ENCODE data around the gene CAMKK1. TPM values are rescaled to one million over a fixed set of nuclear protein-coding genes. Genes with fewer than 3 reads are reported as not detected.

Gene CAMKK1
- polyA plus RNA-seq, 1 of the 3 experiments (the other 2 are of a cell fraction): 6.8 TPM

DNA sequence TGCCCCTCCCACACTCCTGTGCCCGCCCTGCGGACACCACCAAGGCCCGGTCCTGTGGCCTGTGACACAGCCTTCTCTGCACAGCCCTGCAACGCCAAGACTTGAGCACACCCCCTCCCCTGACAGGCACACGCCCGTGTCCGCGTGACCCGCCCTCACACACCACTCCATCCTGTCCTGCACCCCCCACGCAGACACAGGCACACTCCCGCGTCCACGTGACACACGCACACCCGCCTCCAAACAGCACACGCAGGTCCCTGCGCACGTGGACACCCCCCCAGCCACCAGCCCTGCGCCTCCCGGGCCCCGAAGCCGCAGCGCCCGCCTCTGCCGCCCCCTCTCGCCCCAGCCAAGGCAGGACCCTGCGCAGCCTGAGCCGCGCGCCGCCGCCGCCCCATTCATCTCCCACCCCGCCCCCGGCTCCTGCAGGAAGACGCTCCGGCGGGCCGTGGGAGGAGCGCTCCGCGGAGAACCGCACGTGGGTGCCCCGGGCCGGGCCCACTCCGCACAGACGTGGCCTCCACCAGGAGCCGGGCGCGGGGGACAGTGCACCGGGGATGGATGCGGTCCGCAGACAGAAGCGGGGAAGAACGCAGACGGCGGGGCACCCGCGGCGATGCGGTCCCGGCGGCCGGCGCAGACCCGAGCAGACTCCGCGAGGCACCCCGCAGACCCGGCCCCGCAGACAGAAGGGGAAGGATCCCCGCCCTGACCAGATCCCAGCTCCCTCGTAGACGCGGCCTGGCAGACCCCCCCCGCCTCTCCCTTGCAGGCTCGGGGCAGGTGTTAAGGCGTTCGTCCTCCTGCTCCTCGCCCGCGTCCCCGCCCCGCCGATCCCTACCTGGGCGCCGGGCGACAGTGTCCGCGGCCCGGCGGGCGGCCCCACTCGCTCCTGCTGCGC, 506 bp downstream of the CAMKK1 start:
- Histone ChIP-seq H3F3A (replicated peaks; ENCODE audit: insufficient read depth) (peaks cover 19% of the 10 kb centered on the region), H3K79me2 (ENCODE audit: insufficient read depth) (peaks cover 18% of the 10 kb centered on the region; the same call in 1 of the 2 replicates), H4K20me1 (ENCODE audit: insufficient read depth) (no peaks in the 10 kb centered on the region), H3K4me2 (peak overlapping the region; percentile 96), H3K9ac (peak overlapping the region; percentile 69), H3K4me3 (ENCODE audit: low read depth in 2 of 2, low read length in 1 of 2) (peak overlapping the region; percentile 70 to 74), H3K27me3 (ENCODE audit: insufficient read depth) (no peaks in the 10 kb centered on the region), H3K9me2 (no peaks in the 10 kb centered on the region), H2AFZ (ENCODE audit: low read depth) (peak overlapping the region; percentile 85), H3K27ac (ENCODE audit: low read depth in 2 of 2, low read length in 1 of 2) (no peak overlapping the region; a peak in 1 of 4 replicates), H3K4me1 (ENCODE audit: control insufficient read depth in 1 of 2, insufficient read depth in 2 of 2, low read depth in 1 of 2, low read length in 1 of 2) (peaks cover 9 to 39% of the 10 kb centered on the region in 2 experiments; a peak in 3 of 4 replicates), H3K36me3 (replicated peaks in 1 of 2; ENCODE audit: control insufficient read depth in 1 of 2, insufficient read depth in 2 of 2, low read length in 1 of 2) (no peaks in the 10 kb centered on the region), H3K9me3 (no peaks in the 10 kb centered on the region)
- WGBS (ENCODE audit: low lambda C conversion rate): 13% methylated on average over 8 of the region's 96 CpGs
- ChIA-PET CTCF (interaction anchor here (1.0 to 1.7 kb wide), 4 partner anchors 12 to 183 kb away, joined by 3 to 10 read pairs (median 3); partner anchors contain the start of gene NCBP3), POLR2A (no interaction called here)
- peak; percentile 86 for DNase-seq
- TF ChIP-seq NRF1 (IDR thresholded peaks at IDR 0.05; ENCODE audit: low read depth, low read length) (peak; percentile 35; the same call in 1 of the 2 replicates), MEF2A (IDR thresholded peaks at IDR 0.05; ENCODE audit: borderline replicate concordance, low read depth) (no peak), ELF1 (IDR thresholded peaks at IDR 0.05) (no peak), MXI1 (IDR thresholded peaks at IDR 0.05; ENCODE audit: low read depth, low read length) (peak; percentile 92)
- TF ChIP-seq, protein P1, sequence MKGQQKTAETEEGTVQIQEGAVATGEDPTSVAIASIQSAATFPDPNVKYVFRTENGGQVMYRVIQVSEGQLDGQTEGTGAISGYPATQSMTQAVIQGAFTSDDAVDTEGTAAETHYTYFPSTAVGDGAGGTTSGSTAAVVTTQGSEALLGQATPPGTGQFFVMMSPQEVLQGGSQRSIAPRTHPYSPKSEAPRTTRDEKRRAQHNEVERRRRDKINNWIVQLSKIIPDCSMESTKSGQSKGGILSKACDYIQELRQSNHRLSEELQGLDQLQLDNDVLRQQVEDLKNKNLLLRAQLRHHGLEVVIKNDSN (IDR thresholded peaks at IDR 0.05; ENCODE audit: borderline replicate concordance, low read depth): peak; percentile 82; the same call in 1 of the 2 replicates
- TF ChIP-seq, protein P2, sequence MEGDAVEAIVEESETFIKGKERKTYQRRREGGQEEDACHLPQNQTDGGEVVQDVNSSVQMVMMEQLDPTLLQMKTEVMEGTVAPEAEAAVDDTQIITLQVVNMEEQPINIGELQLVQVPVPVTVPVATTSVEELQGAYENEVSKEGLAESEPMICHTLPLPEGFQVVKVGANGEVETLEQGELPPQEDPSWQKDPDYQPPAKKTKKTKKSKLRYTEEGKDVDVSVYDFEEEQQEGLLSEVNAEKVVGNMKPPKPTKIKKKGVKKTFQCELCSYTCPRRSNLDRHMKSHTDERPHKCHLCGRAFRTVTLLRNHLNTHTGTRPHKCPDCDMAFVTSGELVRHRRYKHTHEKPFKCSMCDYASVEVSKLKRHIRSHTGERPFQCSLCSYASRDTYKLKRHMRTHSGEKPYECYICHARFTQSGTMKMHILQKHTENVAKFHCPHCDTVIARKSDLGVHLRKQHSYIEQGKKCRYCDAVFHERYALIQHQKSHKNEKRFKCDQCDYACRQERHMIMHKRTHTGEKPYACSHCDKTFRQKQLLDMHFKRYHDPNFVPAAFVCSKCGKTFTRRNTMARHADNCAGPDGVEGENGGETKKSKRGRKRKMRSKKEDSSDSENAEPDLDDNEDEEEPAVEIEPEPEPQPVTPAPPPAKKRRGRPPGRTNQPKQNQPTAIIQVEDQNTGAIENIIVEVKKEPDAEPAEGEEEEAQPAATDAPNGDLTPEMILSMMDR (IDR thresholded peaks at IDR 0.05): peak; percentile 10; the same call in 1 of the 2 replicates
- TF ChIP-seq, protein P3, sequence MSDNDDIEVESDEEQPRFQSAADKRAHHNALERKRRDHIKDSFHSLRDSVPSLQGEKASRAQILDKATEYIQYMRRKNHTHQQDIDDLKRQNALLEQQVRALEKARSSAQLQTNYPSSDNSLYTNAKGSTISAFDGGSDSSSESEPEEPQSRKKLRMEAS (IDR thresholded peaks at IDR 0.05; ENCODE audit: low read depth): peak; percentile 93

DNA sequence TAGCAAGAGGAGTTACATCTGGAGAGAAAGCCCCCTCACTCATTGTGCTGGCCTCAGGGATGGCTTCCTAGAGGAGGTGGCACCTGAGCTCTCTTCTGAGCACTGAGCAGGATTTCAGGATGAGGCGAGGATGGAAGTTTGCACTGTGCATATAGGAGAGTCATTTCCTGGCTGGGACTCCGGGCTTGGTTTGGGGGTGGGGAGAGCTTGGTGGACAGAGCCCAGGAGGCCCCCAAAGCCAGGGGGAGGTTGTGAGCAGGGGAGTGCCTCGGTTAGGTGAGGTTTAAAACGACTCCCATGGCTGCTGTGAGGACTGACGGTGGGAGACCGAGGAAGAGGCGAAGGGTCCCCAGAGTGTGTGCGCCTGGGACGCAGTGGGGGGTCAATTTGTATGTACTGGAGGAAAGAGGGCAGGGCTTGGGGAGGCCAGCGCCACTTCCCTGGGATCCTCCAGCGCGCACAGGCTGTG, 1.2 kb downstream of the CAMKK1 start:
- POLR2A ChIA-PET: interaction anchor here (2.4 kb wide), 1 partner anchor 12 kb away, joined by 9 read pairs; no protein-coding TSS in a partner anchor
- H3K9ac ChIP-seq: no peak overlapping the region
- TF ChIP-seq JUND (IDR thresholded peaks at IDR 0.05): no peak
- no peak for TF ChIP-seq SMC3 (IDR thresholded peaks at IDR 0.05; ENCODE audit: low read depth, low read length)
- TF ChIP-seq, protein P3 (IDR thresholded peaks at IDR 0.05; ENCODE audit: low read depth): no peak
- TF ChIP-seq MEF2A (IDR thresholded peaks at IDR 0.05; ENCODE audit: borderline replicate concordance, low read depth): no peak
- TF ChIP-seq, protein P4, sequence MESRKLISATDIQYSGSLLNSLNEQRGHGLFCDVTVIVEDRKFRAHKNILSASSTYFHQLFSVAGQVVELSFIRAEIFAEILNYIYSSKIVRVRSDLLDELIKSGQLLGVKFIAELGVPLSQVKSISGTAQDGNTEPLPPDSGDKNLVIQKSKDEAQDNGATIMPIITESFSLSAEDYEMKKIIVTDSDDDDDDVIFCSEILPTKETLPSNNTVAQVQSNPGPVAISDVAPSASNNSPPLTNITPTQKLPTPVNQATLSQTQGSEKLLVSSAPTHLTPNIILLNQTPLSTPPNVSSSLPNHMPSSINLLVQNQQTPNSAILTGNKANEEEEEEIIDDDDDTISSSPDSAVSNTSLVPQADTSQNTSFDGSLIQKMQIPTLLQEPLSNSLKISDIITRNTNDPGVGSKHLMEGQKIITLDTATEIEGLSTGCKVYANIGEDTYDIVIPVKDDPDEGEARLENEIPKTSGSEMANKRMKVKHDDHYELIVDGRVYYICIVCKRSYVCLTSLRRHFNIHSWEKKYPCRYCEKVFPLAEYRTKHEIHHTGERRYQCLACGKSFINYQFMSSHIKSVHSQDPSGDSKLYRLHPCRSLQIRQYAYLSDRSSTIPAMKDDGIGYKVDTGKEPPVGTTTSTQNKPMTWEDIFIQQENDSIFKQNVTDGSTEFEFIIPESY (IDR thresholded peaks at IDR 0.05; ENCODE audit: borderline replicate concordance, low read depth): no peak
- TF ChIP-seq SIN3A (IDR thresholded peaks at IDR 0.05; ENCODE audit: borderline replicate concordance, low read depth, low read length): no peak
- TF ChIP-seq ELF1 (IDR thresholded peaks at IDR 0.05): no peak
- TF ChIP-seq POLR2AphosphoS5 (IDR thresholded peaks at IDR 0.05; ENCODE audit: low read depth, low read length): no peak
- TF ChIP-seq, protein P5, sequence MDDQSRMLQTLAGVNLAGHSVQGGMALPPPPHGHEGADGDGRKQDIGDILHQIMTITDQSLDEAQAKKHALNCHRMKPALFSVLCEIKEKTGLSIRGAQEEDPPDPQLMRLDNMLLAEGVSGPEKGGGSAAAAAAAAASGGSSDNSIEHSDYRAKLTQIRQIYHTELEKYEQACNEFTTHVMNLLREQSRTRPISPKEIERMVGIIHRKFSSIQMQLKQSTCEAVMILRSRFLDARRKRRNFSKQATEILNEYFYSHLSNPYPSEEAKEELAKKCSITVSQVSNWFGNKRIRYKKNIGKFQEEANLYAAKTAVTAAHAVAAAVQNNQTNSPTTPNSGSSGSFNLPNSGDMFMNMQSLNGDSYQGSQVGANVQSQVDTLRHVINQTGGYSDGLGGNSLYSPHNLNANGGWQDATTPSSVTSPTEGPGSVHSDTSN (IDR thresholded peaks at IDR 0.05): no peak
- TF ChIP-seq RAD21 (IDR thresholded peaks at IDR 0.05; ENCODE audit: low read length): no peak
- TF ChIP-seq, protein P2 (IDR thresholded peaks at IDR 0.05): no peak

More for the DNA sequence above, 1.2 kb downstream of the CAMKK1 start:
- Histone ChIP-seq H3K27ac (ENCODE audit: low read depth in 2 of 2, low read length in 1 of 2) (no peak overlapping the region), H3K36me3 (replicated peaks in 1 of 2; ENCODE audit: control insufficient read depth in 1 of 2, insufficient read depth in 2 of 2, low read length in 1 of 2) (no peaks in the 10 kb centered on the region), H3K9me2 (no peaks in the 10 kb centered on the region), H3K9me3 (no peaks in the 10 kb centered on the region), H3K4me2 (peak overlapping the region; percentile 96), H3F3A (replicated peaks; ENCODE audit: insufficient read depth) (peaks cover 19% of the 10 kb centered on the region), H3K27me3 (ENCODE audit: insufficient read depth) (no peaks in the 10 kb centered on the region), H3K4me1 (ENCODE audit: control insufficient read depth in 1 of 2, insufficient read depth in 2 of 2, low read depth in 1 of 2, low read length in 1 of 2) (peaks cover 9 to 42% of the 10 kb centered on the region in 2 experiments; a peak in 3 of 4 replicates), H4K20me1 (ENCODE audit: insufficient read depth) (no peaks in the 10 kb centered on the region), H3K79me2 (ENCODE audit: insufficient read depth) (peaks cover 18% of the 10 kb centered on the region; the same call in 1 of the 2 replicates), H2AFZ (ENCODE audit: low read depth) (no peak overlapping the region), H3K4me3 (ENCODE audit: low read depth in 2 of 2, low read length in 1 of 2) (peak overlapping the region; percentile 70 to 74)
- CTCF ChIA-PET: interaction anchor here (0.7 to 2.7 kb wide), 3 partner anchors 12 to 46 kb away, joined by 3 to 14 read pairs (median 3); partner anchors contain the start of gene NCBP3
- 70% methylated on average over 12 of the region's 12 CpGs for WGBS (ENCODE audit: low lambda C conversion rate)
- no peak for DNase-seq
